ENCODE measurements around the gene FRMD5. TPM values are rescaled to one million over a fixed set of nuclear protein-coding genes. Genes with fewer than 3 reads are reported as not detected.

The FRMD5 gene
- total RNA-seq, 1 donor from 2014 or later, result 9.9 TPM

GRCh38 chr15:43953402-43953801 lies 241.7 kb downstream of the FRMD5 start:
- no peak overlapping the region for H3K4me3 ChIP-seq (ENCODE audit: low read depth, low read length)
- DNase-seq (ENCODE audit: low read depth), result no peak
- no peaks in the 10 kb centered on the region for H3K36me3 ChIP-seq (ENCODE audit: control insufficient read depth, insufficient read depth, low read length)
- no peaks in the 10 kb centered on the region for H3K27me3 ChIP-seq (ENCODE audit: control insufficient read depth, insufficient read depth, low read length)
- no peak for TF ChIP-seq CTCF (IDR thresholded peaks at IDR 0.05; ENCODE audit: insufficient read depth, low read length, poor library complexity, severe bottlenecking)

GRCh38 chr15:43950531-43950930 lies 244.5 kb downstream of the FRMD5 start:
- DNase-seq (ENCODE audit: low read depth), result no peak
- TF ChIP-seq CTCF (IDR thresholded peaks at IDR 0.05; ENCODE audit: insufficient read depth, low read length, poor library complexity, severe bottlenecking), result no peak
- Histone ChIP-seq H3K27me3 (ENCODE audit: control insufficient read depth, insufficient read depth, low read length) (no peaks in the 10 kb centered on the region), H3K36me3 (ENCODE audit: control insufficient read depth, insufficient read depth, low read length) (no peaks in the 10 kb centered on the region), H3K4me3 (ENCODE audit: low read depth, low read length) (no peak overlapping the region)

GRCh38 chr15:43948691-43949325 lies 246.3 kb downstream of the FRMD5 start:
- TF ChIP-seq CTCF (IDR thresholded peaks at IDR 0.05; ENCODE audit: insufficient read depth, low read length, poor library complexity, severe bottlenecking), result no peak

GRCh38 chr15:43943511-43943910 lies 251.6 kb downstream of the FRMD5 start:
- no peak for DNase-seq (ENCODE audit: low read depth)
- no peaks in the 10 kb centered on the region for H3K36me3 ChIP-seq (ENCODE audit: control insufficient read depth, insufficient read depth, low read length)
- TF ChIP-seq CTCF (IDR thresholded peaks at IDR 0.05; ENCODE audit: insufficient read depth, low read length, poor library complexity, severe bottlenecking), result no peak
- no peaks in the 10 kb centered on the region for H3K27me3 ChIP-seq (ENCODE audit: control insufficient read depth, insufficient read depth, low read length)
- no peak overlapping the region for H3K4me3 ChIP-seq (ENCODE audit: low read depth, low read length)

More at GRCh38 chr15:43948691-43949325, 246.3 kb downstream of the FRMD5 start:
- Histone ChIP-seq H3K36me3 (ENCODE audit: control insufficient read depth, insufficient read depth, low read length) (no peaks in the 10 kb centered on the region), H3K27me3 (ENCODE audit: control insufficient read depth, insufficient read depth, low read length) (no peaks in the 10 kb centered on the region), H3K4me3 (ENCODE audit: low read depth, low read length) (no peak overlapping the region)
- DNase-seq (ENCODE audit: low read depth), result no peak

- H3K36me3 ChIP-seq (ENCODE audit: control insufficient read depth, insufficient read depth, low read length), result no peaks in the 10 kb centered on the region
- TF ChIP-seq CTCF (IDR thresholded peaks at IDR 0.05; ENCODE audit: insufficient read depth, low read length, poor library complexity, severe bottlenecking), result no peak
- no peak for DNase-seq (ENCODE audit: low read depth)
- no peak overlapping the region for H3K4me3 ChIP-seq (ENCODE audit: low read depth, low read length)
- H3K27me3 ChIP-seq (ENCODE audit: control insufficient read depth, insufficient read depth, low read length), result no peaks in the 10 kb centered on the region
Measured at GRCh38 chr15:43942194-43942593, 252.9 kb downstream of the FRMD5 start.

GRCh38 chr15:43941555-43941954 lies 253.5 kb downstream of the FRMD5 start:
- no peaks in the 10 kb centered on the region for H3K27me3 ChIP-seq (ENCODE audit: control insufficient read depth, insufficient read depth, low read length)
- no peak for TF ChIP-seq CTCF (IDR thresholded peaks at IDR 0.05; ENCODE audit: insufficient read depth, low read length, poor library complexity, severe bottlenecking)
- DNase-seq (ENCODE audit: low read depth), result no peak
- H3K36me3 ChIP-seq (ENCODE audit: control insufficient read depth, insufficient read depth, low read length), result no peaks in the 10 kb centered on the region
- no peak overlapping the region for H3K4me3 ChIP-seq (ENCODE audit: low read depth, low read length)
